Ovary (tissue), 3 donors: ENCODE measurements around the gene PADI1.

ENCODE experiments used
- CTCF ChIP-seq, 3 donors: fragments of 450-650 bp in 2 of 3; fragments of 200-600 bp in 1 of 3; IDR thresholded peaks; one replicate each; pipeline versions ENCODE4 v1.5.1 to v1.8.0; 2016 to 2022; ENCODE audit warnings: antibody characterized with exemption in 3 of 3, mild to moderate bottlenecking in 1 of 3
- POLR2A ChIP-seq: fragments of 450-650 bp; IDR thresholded peaks from one replicate; pipeline ENCODE4 v1.6.1; 2017; ENCODE audit warnings: antibody characterized with exemption, mild to moderate bottlenecking, moderate library complexity
- donor health status: DM: no; HTN: no; CAD: no.

- no peak for TF ChIP-seq CTCF (IDR thresholded peaks at IDR 0.05)
- TF ChIP-seq POLR2A: no peak
Measured at GRCh38 chr1:17206196-17206595, 1.3 kb downstream of the PADI1 start.
